Epithelial cell of esophagus (primary cell): ENCODE data around the gene SORCS2.

Source experiments
- DNase-seq: peaks from one replicate; pipeline ENCODE4 v3.0.0; 2010; ENCODE audit warnings: low read depth
- H3K4me3 ChIP-seq: 2 replicates; pipeline ENCODE4 v1.5.1; 2011; ENCODE audit warnings: mild to moderate bottlenecking, low read length, control low read depth
- TF ChIP-seq, protein P1 (sequence below): IDR thresholded peaks from 2 replicates; pipeline ENCODE4 v1.5.1; 2011; ENCODE audit warnings: low read depth, mild to moderate bottlenecking, low read length, control low read depth, inconsistent platforms; ENCODE audit not compliant: insufficient read depth; ENCODE audit errors: missing control alignments

The SORCS2 gene

GRCh38 chr4:7299010-7299907 lies 106.9 kb downstream of the SORCS2 start:
- TF ChIP-seq, protein P1, sequence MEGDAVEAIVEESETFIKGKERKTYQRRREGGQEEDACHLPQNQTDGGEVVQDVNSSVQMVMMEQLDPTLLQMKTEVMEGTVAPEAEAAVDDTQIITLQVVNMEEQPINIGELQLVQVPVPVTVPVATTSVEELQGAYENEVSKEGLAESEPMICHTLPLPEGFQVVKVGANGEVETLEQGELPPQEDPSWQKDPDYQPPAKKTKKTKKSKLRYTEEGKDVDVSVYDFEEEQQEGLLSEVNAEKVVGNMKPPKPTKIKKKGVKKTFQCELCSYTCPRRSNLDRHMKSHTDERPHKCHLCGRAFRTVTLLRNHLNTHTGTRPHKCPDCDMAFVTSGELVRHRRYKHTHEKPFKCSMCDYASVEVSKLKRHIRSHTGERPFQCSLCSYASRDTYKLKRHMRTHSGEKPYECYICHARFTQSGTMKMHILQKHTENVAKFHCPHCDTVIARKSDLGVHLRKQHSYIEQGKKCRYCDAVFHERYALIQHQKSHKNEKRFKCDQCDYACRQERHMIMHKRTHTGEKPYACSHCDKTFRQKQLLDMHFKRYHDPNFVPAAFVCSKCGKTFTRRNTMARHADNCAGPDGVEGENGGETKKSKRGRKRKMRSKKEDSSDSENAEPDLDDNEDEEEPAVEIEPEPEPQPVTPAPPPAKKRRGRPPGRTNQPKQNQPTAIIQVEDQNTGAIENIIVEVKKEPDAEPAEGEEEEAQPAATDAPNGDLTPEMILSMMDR: no peak
- DNase-seq: no peak
- no peak overlapping the region for H3K4me3 ChIP-seq

DNA sequence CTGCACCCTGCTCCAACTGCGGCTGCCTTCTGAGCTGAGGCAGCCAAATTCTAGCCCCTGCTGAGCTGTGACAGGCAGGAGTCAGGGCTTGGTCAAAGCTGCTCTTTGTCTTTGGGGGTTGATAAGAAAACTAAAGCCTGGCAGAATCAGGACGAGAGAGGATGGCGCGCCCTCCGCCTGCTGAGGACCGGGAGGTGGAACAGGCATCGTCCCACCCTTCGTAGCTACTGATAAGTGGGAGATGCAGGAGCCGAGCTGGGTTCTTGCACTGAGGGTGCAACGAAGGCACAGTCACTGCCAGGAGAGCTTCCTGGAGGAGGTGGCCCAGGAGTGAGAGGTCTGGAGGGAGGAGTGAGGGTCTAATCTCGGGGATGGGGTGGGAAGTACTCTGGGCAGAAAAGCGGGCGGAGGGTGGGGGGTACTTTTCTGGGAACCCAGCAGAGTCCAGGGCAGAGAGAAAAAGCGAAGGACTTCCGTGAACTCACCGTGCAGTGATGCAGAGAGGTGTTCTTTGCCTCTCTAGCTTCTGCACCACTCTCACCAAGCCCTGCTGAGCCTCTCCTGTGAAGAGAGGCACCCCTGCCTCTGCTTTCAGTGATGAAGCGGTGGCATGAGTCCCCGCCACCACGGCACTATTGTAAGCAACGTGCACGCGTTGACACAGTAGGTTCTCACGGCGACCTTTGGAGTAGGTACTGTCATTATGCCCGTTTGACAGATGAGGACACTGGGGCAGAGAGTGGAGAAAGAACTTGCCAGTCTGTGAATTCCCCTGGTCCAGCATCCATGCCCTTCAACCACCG lies 107.8 kb downstream of the SORCS2 start:
- TF ChIP-seq, protein P1: no peak
- no peak for DNase-seq
- no peak overlapping the region for H3K4me3 ChIP-seq

DNA sequence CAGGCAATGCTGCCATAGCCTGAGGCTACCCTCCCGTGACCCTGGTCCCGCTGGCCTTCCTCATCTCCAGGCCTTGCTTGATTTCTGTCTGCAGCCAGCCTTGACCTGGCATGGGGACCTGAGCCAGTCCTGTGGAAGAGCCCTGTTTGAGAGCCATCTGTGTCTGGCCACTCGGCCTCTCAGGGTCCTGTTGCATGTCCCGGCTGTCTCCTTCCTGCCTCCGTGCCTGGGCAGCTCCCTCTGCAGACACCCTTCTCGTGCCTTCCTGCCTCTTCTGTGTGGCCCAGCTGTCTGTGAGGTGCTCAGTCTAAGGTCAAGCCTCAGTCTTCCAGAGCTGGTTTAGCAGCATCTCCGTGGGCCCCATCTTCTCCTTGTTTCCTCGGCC lies 108.4 kb downstream of the SORCS2 start:
- no peak overlapping the region for H3K4me3 ChIP-seq
- TF ChIP-seq, protein P1: no peak
- DNase-seq: no peak

DNA sequence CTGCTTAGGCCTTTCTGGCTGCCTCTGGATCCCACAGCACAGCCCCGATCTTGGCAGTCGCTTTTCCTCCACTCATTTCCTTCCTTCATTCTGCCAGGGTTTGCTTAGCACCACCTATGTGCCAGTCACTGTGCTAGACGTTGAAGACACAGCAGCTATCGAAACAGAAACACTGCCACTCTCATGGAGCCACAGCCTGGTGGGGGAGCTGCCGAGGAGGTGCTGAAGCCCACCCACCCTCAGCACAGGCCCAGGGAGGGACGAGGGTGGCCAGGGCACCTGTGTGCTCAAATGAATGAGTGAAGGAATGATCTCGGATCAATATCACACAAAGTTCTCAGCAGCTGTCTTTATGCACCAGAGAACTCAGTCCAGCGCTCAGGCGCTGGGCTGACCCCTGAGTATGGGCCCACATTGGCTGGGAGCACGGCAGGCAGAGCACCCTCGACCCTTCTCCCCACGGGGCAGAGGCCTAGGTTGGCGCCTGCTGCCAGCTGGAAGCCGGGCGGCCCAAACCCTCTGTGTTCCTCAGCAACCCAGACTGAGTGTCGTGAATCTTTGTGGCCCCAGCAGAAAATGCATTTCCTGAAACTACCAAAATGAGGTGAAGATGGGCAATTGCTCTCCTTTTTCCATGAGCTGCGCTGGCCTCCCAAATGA lies 108.9 kb downstream of the SORCS2 start:
- no peak for DNase-seq
- H3K4me3 ChIP-seq: no peak overlapping the region
- TF ChIP-seq, protein P1: no peak

- TF ChIP-seq, protein P1: no peak
- no peak overlapping the region for H3K4me3 ChIP-seq
- DNase-seq: no peak
Observed at GRCh38 chr4:7301846-7302630, 109.7 kb downstream of the SORCS2 start.

GRCh38 chr4:7302781-7303404 lies 110.6 kb downstream of the SORCS2 start:
- H3K4me3 ChIP-seq: no peak overlapping the region
- TF ChIP-seq, protein P1: no peak
- DNase-seq: no peak
